Endodermal cell (in vitro differentiated cells): ENCODE measurements around the gene JMJD7. TPM values are rescaled to one million over a fixed set of nuclear protein-coding genes. Genes with fewer than 3 reads are reported as not detected.

Source experiments
- DNase-seq: peaks from one replicate; pipeline ENCODE4 v3.0.0-alpha.2; 2017
- H3K27ac ChIP-seq: 2 replicates; pipeline ENCODE4 v1.5.1; 2013; ENCODE audit warnings: mild to moderate bottlenecking, low read depth, low read length, moderate library complexity
- H3K27me3 ChIP-seq: 2 replicates; pipeline ENCODE4 v1.6.1; 2013; ENCODE audit warnings: mild to moderate bottlenecking, low read length, moderate library complexity; ENCODE audit not compliant: insufficient read depth, control insufficient read depth, poor library complexity, severe bottlenecking
- H3K36me3 ChIP-seq: 2 replicates; pipeline ENCODE4 v1.7.0; 2013; ENCODE audit warnings: mild to moderate bottlenecking, low read length, moderate library complexity; ENCODE audit not compliant: control insufficient read depth, insufficient read depth
- H3K4me1 ChIP-seq: one replicate; pipeline ENCODE4 v1.7.0; 2013; ENCODE audit warnings: low read length; ENCODE audit not compliant: control insufficient read depth, insufficient read depth
- H3K4me3 ChIP-seq: 2 replicates; pipeline ENCODE4 v1.5.1; 2013; ENCODE audit warnings: mild to moderate bottlenecking, low read length, moderate library complexity
- H3K9ac ChIP-seq: 2 replicates; pipeline ENCODE4 v1.6.1; 2013; ENCODE audit warnings: mild to moderate bottlenecking, low read length, moderate library complexity; ENCODE audit not compliant: poor library complexity, severe bottlenecking; ENCODE audit errors: extremely low read depth
- H3K9me3 ChIP-seq: 2 replicates; pipeline ENCODE4 v1.6.1; 2013; ENCODE audit warnings: mild to moderate bottlenecking, low read length, moderate library complexity; ENCODE audit not compliant: control insufficient read depth
- H3K27ac Mint-ChIP-seq: 2 replicates; pipeline ENCODE4 v1.8.0; 2020; ENCODE audit warnings: mixed read lengths
- H3K27me3 Mint-ChIP-seq: 2 replicates; pipeline ENCODE4 v1.8.0; 2021; ENCODE audit warnings: mild to moderate bottlenecking, mixed read lengths; ENCODE audit not compliant: insufficient read depth
- H3K36me3 Mint-ChIP-seq: 2 replicates; pipeline ENCODE4 v1.8.0; 2020; ENCODE audit warnings: low read depth, mixed read lengths
- H3K4me1 Mint-ChIP-seq: 2 replicates; pipeline ENCODE4 v1.8.0; 2020; ENCODE audit warnings: mixed read lengths
- H3K4me3 Mint-ChIP-seq: 2 replicates; pipeline ENCODE4 v1.8.0; 2020; ENCODE audit warnings: mild to moderate bottlenecking, moderate library complexity, mixed read lengths
- H3K9me3 Mint-ChIP-seq: 2 replicates; pipeline ENCODE4 v1.8.0; 2020; ENCODE audit warnings: mild to moderate bottlenecking, mixed read lengths
- CTCF ChIP-seq: fragments of 200-600 bp; sonication (generic); conservative IDR thresholded peaks from 2 replicates; pipeline ENCODE4 v1.5.0; 2021; ENCODE audit warnings: antibody characterized with exemption, mild to moderate bottlenecking
- WGBS, 2 experiments: methylation state at CpG; one replicate each; pipeline versions ENCODE4 v1.1.5 to v1.1.7; 2013; ENCODE audit warnings: missing lambda C conversion rate in 2 of 2, mixed read lengths in 1 of 2; ENCODE audit not compliant: insufficient coverage in 1 of 2, insufficient read length in 1 of 2; 5-methylcytosine and 5-hydroxymethylcytosine counted together
- total RNA-seq, 2 donors: library from RNA; stranded (reverse); fragmentation: NEBNext Ultra II Directional in 1 of 2; extraction: Animal tissue kit (Norgen Biotek cat#: 25700) in 1 of 2; gene quantifications; 2 replicates in 1 of 2; 3 replicates in 1 of 2; pipeline ENCODE4 v1.2.1, GENCODE V29; 2021

JMJD7 gene
- total RNA-seq, 2 donors from 2014 or later: 18.4 to 22.1 TPM

GRCh38 chr15:41825145-41825544, 2.7 kb upstream of the JMJD7 start:
- H3K9me3 Mint-ChIP-seq: no peaks in the 10 kb centered on the region
- peaks cover 3% of the 10 kb centered on the region for H3K27me3 Mint-ChIP-seq
- H3K9ac ChIP-seq: no peak overlapping the region
- H3K4me1 Mint-ChIP-seq: peaks cover 5% of the 10 kb centered on the region
- no peak for DNase-seq
- no peak for TF ChIP-seq CTCF
- WGBS, 2 experiments: 91 to 97% methylated on average over 9 to 10 of the region's 10 CpGs
- peaks cover 16% of the 10 kb centered on the region for H3K36me3 Mint-ChIP-seq
- no peak overlapping the region for H3K27ac ChIP-seq
- H3K4me3 Mint-ChIP-seq: no peak overlapping the region
- H3K27me3 ChIP-seq: no peaks in the 10 kb centered on the region
- H3K9me3 ChIP-seq: no peaks in the 10 kb centered on the region
- H3K4me3 ChIP-seq: no peak overlapping the region
- H3K36me3 ChIP-seq: no peaks in the 10 kb centered on the region
- H3K27ac Mint-ChIP-seq: no peak overlapping the region
- peaks cover 4% of the 10 kb centered on the region for H3K4me1 ChIP-seq

- H3K9me3 ChIP-seq: no peaks in the 10 kb centered on the region
- H3K4me1 Mint-ChIP-seq: peaks cover 5% of the 10 kb centered on the region
- peaks cover 4% of the 10 kb centered on the region for H3K4me1 ChIP-seq
- no peak overlapping the region for H3K27ac ChIP-seq
- no peak overlapping the region for H3K4me3 ChIP-seq
- H3K27me3 ChIP-seq: no peaks in the 10 kb centered on the region
- WGBS, 2 experiments: 82 to 95% methylated on average over 6 to 13 of the region's 13 CpGs
- H3K36me3 Mint-ChIP-seq: peaks cover 16% of the 10 kb centered on the region
- peak; percentile 61 for DNase-seq
- peak; percentile 19 for TF ChIP-seq CTCF
- peak overlapping the region; percentile 82 for H3K4me3 Mint-ChIP-seq
- H3K27ac Mint-ChIP-seq: no peak overlapping the region
- peaks cover 3% of the 10 kb centered on the region for H3K27me3 Mint-ChIP-seq
- H3K36me3 ChIP-seq: no peaks in the 10 kb centered on the region
- no peak overlapping the region for H3K9ac ChIP-seq
- H3K9me3 Mint-ChIP-seq: no peaks in the 10 kb centered on the region
Observed at GRCh38 chr15:41825572-41826535, 2.0 kb upstream of the JMJD7 start.

- peak overlapping the region; percentile 82 for H3K4me3 Mint-ChIP-seq
Observed at GRCh38 chr15:41827290-41827879, 507 bp upstream of the JMJD7 start.

More at GRCh38 chr15:41827290-41827879, 507 bp upstream of the JMJD7 start:
- Mint-ChIP-seq H3K27ac (peak overlapping the region; percentile 58), H3K27me3 (peaks cover 3% of the 10 kb centered on the region), H3K36me3 (peaks cover 21% of the 10 kb centered on the region), H3K9me3 (no peaks in the 10 kb centered on the region), H3K4me1 (peaks cover 5% of the 10 kb centered on the region)
- Histone ChIP-seq H3K27ac (no peak overlapping the region), H3K4me1 (peaks cover 4% of the 10 kb centered on the region), H3K9ac (no peak overlapping the region), H3K4me3 (peak overlapping the region; percentile 94), H3K9me3 (no peaks in the 10 kb centered on the region), H3K36me3 (no peaks in the 10 kb centered on the region), H3K27me3 (no peaks in the 10 kb centered on the region)
- 4 to 10% methylated on average over 15 to 37 of the region's 37 CpGs for WGBS, 2 experiments
- peak; percentile 83 for DNase-seq
- no peak for TF ChIP-seq CTCF
